SU-DHL-6 (cell line): ENCODE measurements around the gene ACAA2.

Experiments
- CTCF ChIP-seq: fragments of 200-600 bp; sonication (generic); IDR thresholded peaks from one replicate; pipeline ENCODE4 v1.5.1; 2017; ENCODE audit warnings: antibody characterized with exemption, mild to moderate bottlenecking, low read length, moderate library complexity; ENCODE audit not compliant: insufficient read depth, poor library complexity, severe bottlenecking
- EZH2phosphoT487 ChIP-seq: fragments of 200-600 bp; sonication (generic), shearing (Covaris generic); conservative IDR thresholded peaks from 2 replicates; pipeline ENCODE4 v1.6.1; 2018; ENCODE audit warnings: mild to moderate bottlenecking, antibody characterized with exemption, low read length, moderate library complexity, mixed read lengths

GRCh38 chr18:49768051-49768391 lies 45.3 kb downstream of the ACAA2 start:
- TF ChIP-seq CTCF, result peak; percentile 55
- TF ChIP-seq EZH2phosphoT487, result no peak
